Psoas muscle (tissue), 8 donors: Measurements from ENCODE around the gene USP40. TPM values are rescaled to one million over a fixed set of nuclear protein-coding genes. Genes with fewer than 3 reads are reported as not detected.

Experiments used
- ATAC-seq, 4 donors: fragments of 200-7000 bp; cut with Tn5 transposase; one replicate each; pipeline ENCODE4 v1.9.1; 2020; ENCODE audit warnings: moderate library complexity in 3 of 4, mild to moderate bottlenecking in 2 of 4
- DNase-seq, 2 donors: peaks; one replicate each; pipeline ENCODE4 v3.0.0-alpha.2; 2020
- H3K27ac ChIP-seq: fragments of 200-600 bp; one replicate; pipeline ENCODE4 v1.8.0; 2022
- H3K27me3 ChIP-seq, 3 donors: fragments of 200-600 bp in 1 of 3; one replicate each; pipeline versions ENCODE4 v1.6.1 to v1.8.0; 2013 to 2022; ENCODE audit warnings: low read length in 2 of 3, mild to moderate bottlenecking in 2 of 3, moderate library complexity in 1 of 3; ENCODE audit not compliant: insufficient read depth in 3 of 3
- H3K36me3 ChIP-seq, 2 donors: fragments of 200-600 bp in 1 of 2; one replicate each; pipeline versions ENCODE4 v1.6.1 to v1.8.0; 2013 to 2022; ENCODE audit warnings: low read depth in 1 of 2, mild to moderate bottlenecking in 1 of 2, moderate library complexity in 1 of 2; ENCODE audit not compliant: insufficient read depth in 1 of 2
- H3K4me1 ChIP-seq: fragments of 200-600 bp; one replicate; pipeline ENCODE4 v1.8.0; 2022
- H3K4me3 ChIP-seq: fragments of 200-600 bp; one replicate; pipeline ENCODE4 v1.8.0; 2022; ENCODE audit warnings: mild to moderate bottlenecking
- H3K9me3 ChIP-seq: fragments of 200-600 bp; one replicate; pipeline ENCODE4 v1.8.0; 2022
- CTCF ChIP-seq: fragments of 200-600 bp; IDR thresholded peaks from one replicate; pipeline ENCODE4 v1.8.0; 2022; ENCODE audit warnings: antibody characterized with exemption
- WGBS, 3 donors: extraction: QIAGEN DNeasy Blood & Tissue Kit; methylation state at CpG; one replicate each; pipeline versions ENCODE4 v1.1.6 to v1.1.7; 2013; 5-methylcytosine and 5-hydroxymethylcytosine counted together
- intact Hi-C, 2 donors: fragments of 100-400 bp; cut with DNase I; formaldehyde crosslinking; loops; one replicate each; pipeline versions ENCODE4 v1.11.0 to v1.14.2; 2022
- polyA plus RNA-seq, 3 donors: library from polyadenylated mRNA; stranded (reverse); fragments of 200-250 nt; gene quantifications; one replicate each; pipeline ENCODE4 v1.2.3, GENCODE V29; 2013
- total RNA-seq, 4 donors: library from RNA; stranded (reverse); fragmentation: NEBNext Ultra II Directional in 2 of 4; extraction: Animal tissue kit (Norgen Biotek cat#: 25700) in 2 of 4; gene quantifications; one replicate each; pipeline versions ENCODE4 v1.2.1 to v1.2.4, GENCODE V29; 2021 to 2023
- donor health status: healthy with polysubstance abuse.
- donor health status: DM: no; HTN: no; CAD: no; lungs with moderate emphysema.
- donor health status: Bipolar disorder and iron deficiency.
- donor health status: healthy.
- donor health status: DM: yes; HTN: yes; CAD: no.
- donor health status: DM: no; HTN: no; CAD: no.
- donor health status: DM: no; HTN: no; CAD: no.
- donor health status: DM: yes; HTN: yes; CAD: no.

The USP40 gene
- total and polyA plus RNA-seq, 7 donors, result 9.1 to 23.3 (median 19.4) TPM

- intact Hi-C loops, result no loop called here
- TF ChIP-seq CTCF, result no peak
- 89 to 90% (median 89%) methylated on average over 8 to 10 of the region's 10 CpGs for WGBS, 3 donors
- no peak overlapping the region for H3K4me3 ChIP-seq
- H3K9me3 ChIP-seq, result no peaks in the 10 kb centered on the region
- peak overlapping the region; percentile 59 for H3K27ac ChIP-seq
- H3K27me3 ChIP-seq, result no peaks in the 10 kb centered on the region
- peak; percentile 1 to 10 (median 3) for ATAC-seq
- H3K36me3 ChIP-seq, result peaks cover 17 to 94% of the 10 kb centered on the region in 2 donors
- peaks cover 8% of the 10 kb centered on the region for H3K4me1 ChIP-seq
- peak in 1 of 2 donors; percentile 51 for DNase-seq
Observed at GRCh38 chr2:233473878-233474277, 92.7 kb downstream of the USP40 start.

- Histone ChIP-seq H3K36me3 (peaks cover 17 to 94% of the 10 kb centered on the region in 2 donors), H3K9me3 (no peaks in the 10 kb centered on the region), H3K27me3 (no peaks in the 10 kb centered on the region), H3K4me3 (no peak overlapping the region), H3K4me1 (peaks cover 8% of the 10 kb centered on the region), H3K27ac (peak overlapping the region; percentile 59)
- DNase-seq, result peak in 1 of 2 donors; percentile 44
- WGBS, 3 donors, result 88 to 93% (median 88%) methylated on average over 19 of the region's 19 CpGs
- TF ChIP-seq CTCF, result no peak
- ATAC-seq, result no peak
- intact Hi-C loops, result no loop called here
Observed at GRCh38 chr2:233473386-233473791, 93.2 kb downstream of the USP40 start.

GRCh38 chr2:233471291-233472035 lies 95.1 kb downstream of the USP40 start:
- DNase-seq, result peak in 1 of 2 donors; percentile 36

GRCh38 chr2:233470839-233471238 lies 95.7 kb downstream of the USP40 start:
- DNase-seq, result peak in 1 of 2 donors; percentile 46

More at GRCh38 chr2:233471291-233472035, 95.1 kb downstream of the USP40 start:
- Histone ChIP-seq H3K4me1 (peaks cover 8% of the 10 kb centered on the region), H3K9me3 (no peaks in the 10 kb centered on the region), H3K36me3 (peaks cover 10 to 94% of the 10 kb centered on the region in 2 donors), H3K4me3 (no peak overlapping the region), H3K27me3 (no peaks in the 10 kb centered on the region), H3K27ac (no peak overlapping the region)
- 94 to 95% (median 94%) methylated on average over 12 of the region's 12 CpGs for whole genome bisulfite sequencing, 3 donors
- intact Hi-C loops, result no loop called here
- ATAC-seq, result no peak
- no peak for TF ChIP-seq CTCF

More at GRCh38 chr2:233470839-233471238, 95.7 kb downstream of the USP40 start:
- Histone ChIP-seq H3K36me3 (peaks cover 10 to 94% of the 10 kb centered on the region in 2 donors), H3K27ac (no peak overlapping the region), H3K4me3 (no peak overlapping the region), H3K9me3 (no peaks in the 10 kb centered on the region), H3K27me3 (no peaks in the 10 kb centered on the region), H3K4me1 (peaks cover 8% of the 10 kb centered on the region)
- ATAC-seq, result no peak
- TF ChIP-seq CTCF, result no peak
- WGBS, 3 donors, result 85 to 90% (median 88%) methylated on average over 14 of the region's 14 CpGs
- intact Hi-C loops, result no loop called here
